HG03064 (cell line): ENCODE data around the gene TCF21.
"Not testable (repeated sequence)": the region's sequence is repeated elsewhere in the genome, so short reads cannot be mapped to it uniquely, and the experiment has no call there.

ENCODE experiments used
- ATAC-seq: cut with Tn5 transposase; IDR thresholded peaks from one replicate; pipeline ENCODE4 v1.9.1; 2021; ENCODE audit warnings: low read depth; ENCODE audit not compliant: unreplicated experiment

TCF21 gene

DNA sequence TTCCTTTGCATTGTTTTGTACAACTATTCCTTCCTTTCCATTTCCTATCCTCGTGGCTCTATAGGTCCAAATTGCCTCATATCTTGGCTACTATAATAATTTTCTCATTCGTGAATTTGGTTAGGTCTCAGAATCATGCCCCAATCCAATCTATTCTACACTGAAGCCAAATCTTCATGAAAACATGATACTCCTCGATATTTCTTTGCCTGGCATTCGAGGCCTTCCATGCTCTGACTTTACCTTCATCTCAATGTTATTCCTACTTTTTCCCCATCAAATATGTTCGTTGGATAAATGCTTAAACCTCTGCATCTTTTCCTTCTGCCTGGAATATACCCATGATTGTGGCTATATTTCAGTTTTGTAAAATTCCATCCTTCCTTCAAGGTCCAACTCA, 30.4 kb downstream of the TCF21 start:
- no peak for ATAC-seq

DNA sequence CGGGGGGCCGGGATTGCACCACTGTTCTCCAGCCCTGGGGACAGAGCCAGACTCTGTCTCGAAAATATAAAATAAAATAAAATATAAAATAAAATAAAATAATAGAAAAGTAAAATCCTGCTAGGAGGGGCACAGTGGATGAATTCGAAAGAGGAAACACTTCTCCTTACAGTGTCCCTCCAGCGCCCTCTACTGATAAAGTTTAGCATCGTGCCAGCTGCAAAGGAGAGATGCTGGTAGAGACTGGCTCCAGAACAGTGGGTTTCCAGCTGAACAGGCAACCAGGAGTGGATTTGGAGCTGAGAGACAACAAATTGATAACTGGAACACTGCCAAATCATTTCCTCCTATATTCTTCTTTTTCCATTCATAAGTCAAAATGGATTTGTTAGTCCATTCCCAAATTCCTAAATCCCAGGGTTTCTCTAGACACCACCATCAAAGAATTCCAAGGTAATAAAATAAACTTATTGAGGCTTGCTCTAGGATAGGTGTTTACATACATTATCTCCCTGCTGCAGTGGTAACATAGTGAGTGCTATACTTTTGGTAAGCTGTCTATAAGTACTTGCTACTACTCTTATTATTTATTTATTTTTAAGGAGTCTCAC, 32.4 kb downstream of the TCF21 start:
- no peak for ATAC-seq

DNA sequence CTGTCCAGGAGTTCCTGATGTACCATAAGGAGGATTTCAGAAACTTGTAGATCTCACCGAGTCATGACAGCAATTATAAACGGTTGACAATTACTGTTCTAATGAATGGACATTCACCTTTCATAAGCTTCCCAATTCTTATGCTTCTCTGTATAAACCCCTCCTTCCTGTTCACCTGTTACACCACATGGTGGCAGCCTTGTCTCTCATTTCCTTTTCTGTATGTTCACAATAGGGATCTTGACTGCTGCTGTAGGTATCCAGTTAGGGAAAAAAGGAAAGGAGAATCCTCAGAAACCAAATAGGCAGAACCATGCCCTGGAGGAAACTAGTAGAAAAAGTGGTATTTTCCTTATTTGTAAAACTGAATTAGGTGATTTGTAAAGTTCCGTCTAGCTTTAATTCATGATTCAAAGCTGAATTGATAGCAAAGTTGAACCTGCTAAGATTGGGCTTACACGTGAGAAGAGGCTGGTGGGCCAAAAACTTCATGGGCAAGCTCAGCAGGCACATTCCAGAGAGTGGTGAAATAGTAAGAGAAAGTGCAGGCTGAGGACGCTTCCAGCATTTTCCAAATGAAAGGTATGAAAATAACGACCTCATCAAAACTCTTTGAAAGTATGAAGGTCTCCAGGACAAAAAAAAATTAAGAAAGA, 35.2 kb downstream of the TCF21 start:
- ATAC-seq = no peak

DNA sequence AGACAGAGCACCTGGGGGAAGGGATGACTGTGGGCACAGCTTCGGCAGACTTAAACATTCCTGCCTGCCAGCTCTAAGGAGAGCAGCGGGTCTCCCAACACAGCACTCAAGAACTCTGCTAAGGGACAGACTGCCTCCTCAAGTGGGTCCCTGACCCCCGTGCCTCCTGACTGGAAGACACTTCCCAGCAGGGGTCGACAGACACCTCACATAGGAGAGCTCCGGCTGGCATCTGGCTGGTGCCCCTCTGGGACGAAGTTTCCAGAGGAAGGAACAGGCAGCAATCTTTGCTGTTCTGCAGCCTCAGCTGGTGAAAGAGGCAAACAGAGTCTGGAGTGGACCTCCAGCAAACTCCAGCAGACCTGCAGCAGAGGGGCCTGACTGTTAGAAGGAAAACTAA, 42.3 kb downstream of the TCF21 start:
- not testable (repeated sequence) for ATAC-seq

DNA sequence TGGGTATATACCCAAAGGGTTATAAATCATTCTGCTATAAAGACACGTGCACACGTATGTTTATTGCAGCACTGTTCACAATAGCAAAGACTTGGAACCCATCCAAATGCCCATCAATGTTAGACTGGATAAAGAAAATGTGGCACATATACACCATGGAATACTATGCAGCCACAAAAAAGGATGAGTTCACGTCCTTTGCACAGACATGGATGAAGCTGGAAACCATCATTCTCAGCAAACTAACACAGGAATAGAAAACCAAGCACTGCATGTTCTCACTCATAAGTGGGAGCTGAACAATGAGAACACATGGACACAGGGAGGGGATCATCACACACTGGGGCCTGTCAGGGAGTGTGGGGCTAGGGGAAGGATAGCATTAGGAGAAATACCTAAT, 47.4 kb downstream of the TCF21 start:
- ATAC-seq = not testable (repeated sequence)

DNA sequence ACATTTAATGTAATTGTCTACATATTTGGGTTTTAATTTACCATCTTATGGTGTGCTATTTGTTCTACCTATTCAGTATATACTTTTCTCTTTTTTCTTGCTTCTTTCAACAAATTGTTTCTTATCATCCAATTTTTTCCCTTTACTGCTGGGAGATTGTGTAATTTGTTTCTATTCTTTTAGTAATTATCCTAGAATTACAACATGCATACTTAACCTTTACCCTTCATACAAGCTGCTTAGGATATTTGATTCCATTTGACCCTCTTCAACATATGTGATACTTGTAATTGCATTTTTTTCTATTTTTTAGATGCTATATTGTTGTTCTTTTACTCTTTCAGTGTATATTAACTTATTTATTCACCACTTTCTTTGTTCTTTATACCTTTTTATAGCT, 49.0 kb downstream of the TCF21 start:
- no peak for ATAC-seq

DNA sequence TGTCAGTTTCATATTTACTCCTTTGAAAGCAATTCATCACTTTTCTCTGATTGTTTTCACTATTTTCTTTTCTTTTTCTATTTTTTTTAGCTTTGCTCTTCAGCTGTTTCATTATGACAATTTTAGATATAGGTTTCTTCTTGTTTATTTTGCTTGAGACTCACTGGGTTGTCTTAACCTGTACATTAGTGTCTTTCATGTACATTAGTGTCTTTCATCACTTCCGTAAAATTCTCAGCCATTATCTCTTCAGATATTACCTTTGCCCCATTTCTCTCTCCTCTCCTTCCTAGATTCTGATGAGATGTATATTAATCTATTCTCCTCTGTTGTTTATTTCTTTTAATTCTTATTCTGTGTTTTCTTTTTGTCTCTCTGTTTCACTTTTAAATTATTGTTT, 49.6 kb downstream of the TCF21 start:
- no peak for ATAC-seq

DNA sequence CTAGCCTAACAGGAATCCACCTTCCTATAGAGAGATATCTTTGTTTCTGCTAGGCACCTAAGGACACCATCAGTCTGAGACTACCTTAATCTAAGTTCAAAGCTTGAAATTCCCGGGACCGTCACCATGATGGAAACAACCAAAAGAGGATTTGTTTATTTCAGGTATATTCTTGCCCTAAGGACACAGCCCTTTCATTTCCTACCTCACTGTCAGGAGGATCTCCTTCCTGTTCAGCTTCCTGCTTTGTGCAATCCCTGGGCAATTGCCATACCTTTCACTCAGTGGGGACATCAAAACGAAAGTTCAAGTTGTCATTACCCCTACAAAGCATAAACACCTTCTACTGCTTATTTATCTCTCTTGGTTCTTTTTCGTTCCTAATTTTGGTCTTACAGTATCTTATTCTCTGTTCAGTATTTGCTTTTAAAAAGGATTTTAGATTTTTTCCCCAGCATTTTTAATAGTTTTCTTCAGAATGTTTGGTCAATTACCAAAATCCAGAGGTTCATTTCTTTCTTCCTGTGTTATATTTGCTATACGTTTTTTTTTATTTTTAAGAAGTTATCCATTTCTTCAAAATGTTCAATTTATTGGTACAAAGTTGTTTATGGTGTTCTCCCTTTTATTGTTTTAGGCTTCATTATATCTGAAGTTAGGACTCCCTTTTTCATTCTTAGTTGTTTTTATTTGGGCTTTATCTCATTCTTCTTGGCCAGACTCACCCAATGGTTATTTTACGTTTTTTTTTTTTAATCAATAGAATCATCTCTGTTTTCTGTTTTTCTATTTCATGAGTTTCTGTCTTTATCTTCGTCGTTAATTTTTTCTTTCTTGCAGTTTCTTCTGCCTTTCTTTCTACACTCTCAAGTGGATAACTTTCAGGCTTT, 51.1 kb downstream of the TCF21 start:
- no peak for ATAC-seq
